ENCODE measurements around the gene RAE1. TPM values are rescaled to one million over a fixed set of nuclear protein-coding genes. Genes with fewer than 3 reads are reported as not detected.
A peak's percentile ranks its signal among the peaks of the same experiment; 100 is the strongest.
"Not testable (repeated sequence)": the region's sequence is repeated elsewhere in the genome, so short reads cannot be mapped to it uniquely, and the experiment has no call there.

The RAE1 gene
- total RNA-seq, 6 experiments from 2014 or later = 25.1 to 31.4 (median 28.3) TPM

DNA sequence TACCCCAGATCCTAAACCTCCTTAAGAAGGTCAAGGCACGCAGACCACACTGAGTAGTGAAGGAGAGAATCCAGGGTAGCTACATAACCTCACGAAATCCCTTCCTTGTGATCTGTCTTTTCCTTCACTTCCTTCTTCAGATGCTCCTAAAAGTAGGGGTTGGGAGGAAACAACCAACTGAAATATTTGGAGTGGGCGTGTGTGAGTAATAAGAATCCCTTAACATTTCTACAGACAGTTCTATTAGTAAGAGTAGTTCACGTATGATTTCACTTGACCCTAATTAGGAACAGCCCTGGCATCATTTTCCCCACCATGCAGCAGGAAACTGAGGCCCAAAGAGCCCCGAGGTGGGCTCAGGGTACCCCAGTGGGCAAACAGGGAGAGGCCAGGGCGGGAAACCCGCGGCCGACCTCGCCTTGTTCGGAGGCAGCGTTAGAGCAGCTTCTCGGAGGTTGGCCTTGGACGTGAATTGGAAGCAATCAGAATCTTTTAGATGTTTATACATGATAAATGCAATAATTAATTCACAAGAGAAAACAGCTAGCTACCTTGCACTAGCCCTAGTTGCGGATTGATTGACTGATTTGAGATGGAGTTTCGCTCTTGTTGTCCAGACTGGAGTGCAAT is 859 bp upstream of the RAE1 start:
- Mint-ChIP-seq H3K9me3 (no peaks in the 10 kb centered on the region), H3K27ac (peak overlapping the region; percentile 51), H3K4me3 (peak overlapping the region; percentile 46; the same call in 1 of the 2 replicates), H3K4me1 (ENCODE audit: low read depth) (peaks cover 30% of the 10 kb centered on the region), H3K27me3 (ENCODE audit: insufficient read depth) (no peaks in the 10 kb centered on the region; the same call in 1 of the 2 replicates), H3K36me3 (ENCODE audit: low read depth) (peaks cover 17% of the 10 kb centered on the region)
- no peak for DNase-seq
- TF ChIP-seq, protein P1, sequence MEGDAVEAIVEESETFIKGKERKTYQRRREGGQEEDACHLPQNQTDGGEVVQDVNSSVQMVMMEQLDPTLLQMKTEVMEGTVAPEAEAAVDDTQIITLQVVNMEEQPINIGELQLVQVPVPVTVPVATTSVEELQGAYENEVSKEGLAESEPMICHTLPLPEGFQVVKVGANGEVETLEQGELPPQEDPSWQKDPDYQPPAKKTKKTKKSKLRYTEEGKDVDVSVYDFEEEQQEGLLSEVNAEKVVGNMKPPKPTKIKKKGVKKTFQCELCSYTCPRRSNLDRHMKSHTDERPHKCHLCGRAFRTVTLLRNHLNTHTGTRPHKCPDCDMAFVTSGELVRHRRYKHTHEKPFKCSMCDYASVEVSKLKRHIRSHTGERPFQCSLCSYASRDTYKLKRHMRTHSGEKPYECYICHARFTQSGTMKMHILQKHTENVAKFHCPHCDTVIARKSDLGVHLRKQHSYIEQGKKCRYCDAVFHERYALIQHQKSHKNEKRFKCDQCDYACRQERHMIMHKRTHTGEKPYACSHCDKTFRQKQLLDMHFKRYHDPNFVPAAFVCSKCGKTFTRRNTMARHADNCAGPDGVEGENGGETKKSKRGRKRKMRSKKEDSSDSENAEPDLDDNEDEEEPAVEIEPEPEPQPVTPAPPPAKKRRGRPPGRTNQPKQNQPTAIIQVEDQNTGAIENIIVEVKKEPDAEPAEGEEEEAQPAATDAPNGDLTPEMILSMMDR (IDR thresholded peaks at IDR 0.05) = no peak

DNA sequence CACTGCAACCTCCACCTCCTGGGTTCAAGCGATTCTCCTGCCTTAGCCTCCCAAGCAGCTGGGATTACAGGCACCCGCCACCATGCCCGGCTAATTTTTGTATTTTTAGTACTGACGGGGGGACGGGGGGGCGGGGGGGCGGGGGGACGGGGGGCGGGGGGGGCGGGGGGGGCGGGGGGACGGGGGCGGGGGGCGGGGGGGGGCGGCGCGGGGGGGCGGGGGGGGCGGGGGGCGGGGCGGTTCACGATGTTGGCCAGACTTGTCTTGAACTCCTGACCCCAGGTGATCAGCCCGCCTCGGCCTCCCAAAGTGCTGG is 371 bp upstream of the RAE1 start:
- Mint-ChIP-seq H3K36me3 (ENCODE audit: low read depth) (peaks cover 20% of the 10 kb centered on the region), H3K27ac (peak overlapping the region; percentile 91), H3K4me1 (ENCODE audit: low read depth) (peaks cover 30% of the 10 kb centered on the region), H3K4me3 (peak overlapping the region; percentile 97; the same call in 1 of the 2 replicates)
- DNase-seq; H3K27me3 Mint-ChIP-seq (ENCODE audit: insufficient read depth); H3K9me3 Mint-ChIP-seq: not testable (repeated sequence)

DNA sequence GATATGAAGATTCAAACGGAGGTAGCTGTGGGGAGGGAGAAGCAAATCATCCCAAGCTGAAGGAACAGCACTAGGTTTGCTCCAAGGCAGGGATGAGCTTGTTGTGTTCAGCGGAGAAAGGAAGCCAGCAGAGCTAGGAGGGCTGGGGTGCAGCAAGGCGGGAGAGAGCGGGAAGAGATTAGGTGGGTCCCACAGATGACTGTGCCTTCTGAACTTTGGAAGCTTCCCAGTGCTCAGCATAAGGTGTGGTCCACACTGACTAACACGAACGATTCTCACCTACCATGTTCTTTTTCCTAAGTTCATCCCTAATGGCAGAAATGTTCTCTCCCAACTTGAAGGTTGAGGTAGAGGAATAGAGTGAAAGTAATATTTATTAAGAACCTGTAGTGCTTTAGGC is 1.2 kb downstream of the RAE1 start:
- Mint-ChIP-seq H3K9me3 (no peaks in the 10 kb centered on the region), H3K27me3 (ENCODE audit: insufficient read depth) (no peaks in the 10 kb centered on the region; the same call in 1 of the 2 replicates), H3K36me3 (ENCODE audit: low read depth) (peaks cover 24% of the 10 kb centered on the region), H3K4me1 (ENCODE audit: low read depth) (peaks cover 29% of the 10 kb centered on the region), H3K4me3 (peak overlapping the region; percentile 97), H3K27ac (peak overlapping the region; percentile 91; the same call in 1 of the 2 replicates)
- TF ChIP-seq, protein P1 (IDR thresholded peaks at IDR 0.05) = no peak
- DNase-seq = no peak

DNA sequence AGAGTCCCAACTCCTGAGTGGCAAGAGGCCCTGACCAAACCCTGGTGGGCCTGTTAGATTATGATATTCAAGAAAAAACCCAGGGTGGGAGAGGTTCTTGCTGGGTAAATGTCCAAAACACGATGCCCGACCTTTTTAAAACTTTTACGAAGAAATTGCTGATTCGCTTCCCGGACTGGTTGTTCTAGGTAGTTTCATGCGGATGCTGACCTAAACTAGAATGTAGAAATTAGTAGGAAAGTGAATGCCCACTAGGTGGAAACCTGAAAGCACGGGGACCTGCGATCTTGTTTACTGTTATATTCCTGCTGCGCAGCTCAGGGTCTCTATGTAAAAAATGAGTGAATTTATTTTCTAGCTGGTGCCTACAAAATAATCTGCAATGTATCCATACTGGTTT is 2.3 kb downstream of the RAE1 start:
- no peak for DNase-seq
- TF ChIP-seq, protein P1 (IDR thresholded peaks at IDR 0.05) = no peak
- Mint-ChIP-seq H3K27me3 (ENCODE audit: insufficient read depth) (no peaks in the 10 kb centered on the region; the same call in 1 of the 2 replicates), H3K4me3 (no peak overlapping the region), H3K4me1 (ENCODE audit: low read depth) (peaks cover 26% of the 10 kb centered on the region), H3K27ac (no peak overlapping the region), H3K36me3 (ENCODE audit: low read depth) (peaks cover 24% of the 10 kb centered on the region), H3K9me3 (no peaks in the 10 kb centered on the region)

DNA sequence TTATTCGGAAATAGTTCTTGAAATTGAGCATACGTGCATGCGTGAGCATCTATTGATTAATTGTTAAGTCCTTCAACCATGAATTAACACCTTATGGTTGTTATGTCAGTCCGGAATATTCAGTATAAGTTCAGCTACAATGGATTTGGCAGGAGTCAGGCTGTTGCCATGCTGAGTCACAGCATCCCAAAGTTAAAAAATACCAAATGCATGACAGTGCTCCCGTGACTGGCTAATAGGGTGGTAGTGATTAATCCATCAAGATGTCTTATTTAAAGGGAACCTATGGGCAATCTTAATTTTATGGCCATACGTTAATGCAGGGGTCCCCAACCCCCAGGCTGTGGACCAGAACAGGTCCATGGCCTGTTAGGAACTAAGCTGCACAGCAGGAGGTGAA is 10.5 kb downstream of the RAE1 start:
- DNase-seq = peak; percentile 87
- H3K9me3 Mint-ChIP-seq = no peaks in the 10 kb centered on the region
- peaks cover 11% of the 10 kb centered on the region for H3K4me1 Mint-ChIP-seq (ENCODE audit: low read depth)
- peaks cover 30% of the 10 kb centered on the region for H3K36me3 Mint-ChIP-seq (ENCODE audit: low read depth)
- no peaks in the 10 kb centered on the region for H3K27me3 Mint-ChIP-seq (ENCODE audit: insufficient read depth)
- peak overlapping the region; percentile 50; the same call in 1 of the 2 replicates for H3K4me3 Mint-ChIP-seq
- H3K27ac Mint-ChIP-seq = no peak overlapping the region
- TF ChIP-seq, protein P1 (IDR thresholded peaks at IDR 0.05) = no peak

DNA sequence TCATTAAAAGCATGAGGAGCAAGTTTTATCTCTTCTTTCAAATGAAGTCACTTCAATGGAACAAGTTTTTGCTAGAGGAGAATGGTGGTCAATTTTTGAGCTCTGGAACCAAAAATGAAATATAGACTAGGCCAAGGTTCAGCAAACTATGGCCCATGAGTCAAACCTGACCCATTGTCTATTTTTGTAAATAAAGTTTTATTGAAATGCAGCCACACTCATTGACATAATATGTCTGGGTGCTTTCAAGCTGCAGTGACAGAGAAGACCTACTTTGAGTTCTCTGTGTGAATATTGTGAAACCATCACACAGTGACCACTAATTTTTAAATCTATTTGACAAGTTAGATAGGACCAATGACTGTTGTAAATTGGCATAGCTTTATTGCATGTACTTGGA is 13.4 kb downstream of the RAE1 start:
- H3K36me3 Mint-ChIP-seq (ENCODE audit: low read depth) = peaks cover 39% of the 10 kb centered on the region
- H3K27ac Mint-ChIP-seq = peak overlapping the region; percentile 29; the same call in 1 of the 2 replicates
- H3K4me3 Mint-ChIP-seq = no peak overlapping the region
- peaks cover 11% of the 10 kb centered on the region for H3K4me1 Mint-ChIP-seq (ENCODE audit: low read depth)
- H3K27me3 Mint-ChIP-seq (ENCODE audit: insufficient read depth) = no peaks in the 10 kb centered on the region; the same call in 1 of the 2 replicates
- DNase-seq = no peak
- H3K9me3 Mint-ChIP-seq = no peaks in the 10 kb centered on the region
- TF ChIP-seq, protein P1 (IDR thresholded peaks at IDR 0.05) = no peak

All from HFFc6 (cell line).